Breast epithelium (tissue), 3 donors: ENCODE data around the gene PCNX1.

Source experiments
- CTCF ChIP-seq, 3 donors: fragments of 450-650 bp; IDR thresholded peaks; one replicate each; pipeline ENCODE4 v1.5.1; 2016 to 2017; ENCODE audit warnings: antibody characterized with exemption in 3 of 3, mild to moderate bottlenecking in 3 of 3, moderate library complexity in 3 of 3
- POLR2AphosphoS5 ChIP-seq, 3 donors: sonication (generic); formaldehyde crosslinking; IDR thresholded peaks; one replicate each; pipeline ENCODE4 v1.6.1; 2017; ENCODE audit warnings: antibody characterized with exemption in 3 of 3

- TF ChIP-seq CTCF (IDR thresholded peaks at IDR 0.05): no peak
- no peak for TF ChIP-seq POLR2AphosphoS5 (IDR thresholded peaks at IDR 0.05)
Observed at GRCh38 chr14:70954068-70954467, 46.8 kb downstream of the PCNX1 start.
